IMR-90 (cell line): ENCODE measurements around the gene MRPL58. TPM values are rescaled to one million over a fixed set of nuclear protein-coding genes. Genes with fewer than 3 reads are reported as not detected.

ENCODE experiments used
- ATAC-seq: fragments of 200-7000 bp; cut with Tn5 transposase; 2 replicates; pipeline ENCODE4 v1.9.1; 2020; ENCODE audit warnings: low read depth, mild to moderate bottlenecking, moderate library complexity
- BruUV-seq: library from RNA; stranded (reverse); fragments of 400-500 nt; replicated peaks from 2 replicates; lab custom pipeline; 2021; lab: Mats Ljungman, UMichigan
- CTCF ChIA-PET: fragments of 300-600 bp; formaldehyde crosslinking; extraction: SDS; loops from one replicate; lab custom pipeline; 2021; ENCODE audit warnings: antibody characterized with exemption; lab: Yijun Ruan, JAX
- POLR2A ChIA-PET: fragments of 300-600 bp; sonication (Branson Sonifier 250); formaldehyde crosslinking; loops from one replicate; lab custom pipeline; 2022; ENCODE audit warnings: antibody characterized with exemption; ENCODE audit not compliant: unreplicated experiment; lab: Charles Lee
- DNase-seq: peaks from one replicate; pipeline ENCODE4 v3.0.0; 2013
- H2AFZ ChIP-seq: replicated peaks from 2 replicates; pipeline ENCODE3; 2013; ENCODE audit warnings: low read length, mild to moderate bottlenecking; ENCODE audit not compliant: poor library complexity
- H2AK5ac ChIP-seq: 2 replicates; pipeline ENCODE4 v1.6.1; 2013; ENCODE audit warnings: low read depth, low read length, inconsistent platforms
- H2AK9ac ChIP-seq: replicated peaks from 2 replicates; pipeline ENCODE3; 2013; ENCODE audit warnings: mild to moderate bottlenecking, low read depth, low read length, moderate library complexity; ENCODE audit not compliant: poor library complexity
- H2BK120ac ChIP-seq: 2 replicates; pipeline ENCODE4 v1.6.1; 2013; ENCODE audit warnings: low read depth, low read length, inconsistent platforms
- H2BK15ac ChIP-seq: 3 replicates; pipeline ENCODE4 v1.6.1; 2013; ENCODE audit warnings: low read depth, low read length, inconsistent platforms
- H2BK20ac ChIP-seq: 2 replicates; pipeline ENCODE4 v1.6.1; 2013; ENCODE audit warnings: low read depth, mild to moderate bottlenecking, inconsistent platforms, low read length, moderate library complexity
- H2BK5ac ChIP-seq: 2 replicates; pipeline ENCODE4 v1.6.1; 2013; ENCODE audit warnings: mild to moderate bottlenecking, low read depth, low read length, inconsistent platforms; ENCODE audit not compliant: poor library complexity, severe bottlenecking
- H3K14ac ChIP-seq: replicated peaks from 2 replicates; pipeline ENCODE4 v1.6.1; 2013; ENCODE audit warnings: low read depth, low read length, inconsistent platforms
- H3K18ac ChIP-seq: 2 replicates; pipeline ENCODE4 v1.6.1; 2013; ENCODE audit warnings: low read depth, low read length, control low read depth
- H3K23ac ChIP-seq: 2 replicates; pipeline ENCODE4 v1.6.1; 2013; ENCODE audit warnings: low read depth, low read length, inconsistent platforms
- H3K27ac ChIP-seq: 2 replicates; pipeline ENCODE4 v1.5.1; 2013; ENCODE audit warnings: mild to moderate bottlenecking, control low read depth, low read length; ENCODE audit not compliant: insufficient read depth
- H3K27me3 ChIP-seq: 2 replicates; pipeline ENCODE4 v1.6.1; 2013; ENCODE audit warnings: low read length; ENCODE audit not compliant: control insufficient read depth, insufficient read depth
- H3K36me3 ChIP-seq: 2 replicates; pipeline ENCODE4 v1.6.1; 2013; ENCODE audit warnings: low read length, mixed read lengths; ENCODE audit not compliant: control insufficient read depth, insufficient read depth
- H3K4ac ChIP-seq: 2 replicates; pipeline ENCODE4 v1.6.1; 2013; ENCODE audit warnings: low read depth, low read length, inconsistent platforms
- H3K4me1 ChIP-seq: 2 replicates; pipeline ENCODE4 v1.6.1; 2013; ENCODE audit warnings: low read length, mixed read lengths; ENCODE audit not compliant: control insufficient read depth, insufficient read depth
- H3K4me2 ChIP-seq: 2 replicates; pipeline ENCODE4 v1.6.1; 2013; ENCODE audit warnings: low read depth, mild to moderate bottlenecking, control low read depth, low read length, moderate library complexity
- H3K4me3 ChIP-seq: 2 replicates; pipeline ENCODE4 v1.5.1; 2013; ENCODE audit warnings: low read depth, mild to moderate bottlenecking, control low read depth, low read length, moderate library complexity; ENCODE audit not compliant: insufficient read depth
- H3K56ac ChIP-seq: 2 replicates; pipeline ENCODE4 v1.6.1; 2013; ENCODE audit warnings: low read length, inconsistent platforms; ENCODE audit not compliant: insufficient read depth; ENCODE audit errors: extremely low read depth
- H3K79me1 ChIP-seq, 2 experiments: 2 replicates each; pipeline ENCODE4 v1.6.1; 2013; ENCODE audit warnings: low read length in 2 of 2, inconsistent platforms in 1 of 2, low read depth in 1 of 2
- H3K9ac ChIP-seq: 2 replicates; pipeline ENCODE4 v1.6.1; 2013; ENCODE audit warnings: low read depth, low read length, control low read depth
- H3K9me1 ChIP-seq: 2 replicates; pipeline ENCODE4 v1.6.1; 2013; ENCODE audit warnings: low read length, inconsistent platforms; ENCODE audit not compliant: insufficient read depth
- H3K9me3 ChIP-seq: 2 replicates; pipeline ENCODE4 v1.6.1; 2013; ENCODE audit warnings: low read length; ENCODE audit not compliant: control insufficient read depth, insufficient read depth
- H4K20me1 ChIP-seq: 2 replicates; pipeline ENCODE4 v1.6.1; 2013; ENCODE audit warnings: low read length, inconsistent platforms; ENCODE audit not compliant: insufficient read depth
- H4K5ac ChIP-seq: 2 replicates; pipeline ENCODE4 v1.6.1; 2013; ENCODE audit warnings: mild to moderate bottlenecking, low read depth, low read length, control low read depth
- H4K8ac ChIP-seq, 2 experiments: 2 replicates each; pipeline ENCODE4 v1.6.1; 2013; ENCODE audit warnings: low read depth in 2 of 2, low read length in 2 of 2, control low read depth in 1 of 2, inconsistent platforms in 1 of 2
- H4K91ac ChIP-seq: 2 replicates; pipeline ENCODE4 v1.6.1; 2013; ENCODE audit warnings: low read depth, low read length, inconsistent platforms; ENCODE audit not compliant: insufficient read depth
- BHLHE40 ChIP-seq: fragments of 150-350 bp; IDR thresholded peaks from 2 replicates; pipeline ENCODE4 v1.6.1; 2016; ENCODE audit warnings: mild to moderate bottlenecking, low read depth, low read length
- CEBPB ChIP-seq: IDR thresholded peaks from 2 replicates; pipeline ENCODE4 v1.6.1; 2012; ENCODE audit warnings: low read depth, low read length, improper control_type of control experiment
- CHD1 ChIP-seq: IDR thresholded peaks from 2 replicates; pipeline ENCODE4 v1.6.1; 2012; ENCODE audit warnings: low read depth, low read length, improper control_type of control experiment
- CTCF ChIP-seq: conservative IDR thresholded peaks from 2 replicates; pipeline ENCODE4 v1.5.1; 2012; ENCODE audit warnings: mild to moderate bottlenecking, low read depth, low read length, improper control_type of control experiment
- ELK1 ChIP-seq: fragments of 150-350 bp; IDR thresholded peaks from 2 replicates; pipeline ENCODE4 v1.6.1; 2016; ENCODE audit warnings: low read depth, mild to moderate bottlenecking, low read length, moderate library complexity, borderline replicate concordance
- FOS ChIP-seq: fragments of 150-350 bp; IDR thresholded peaks from 2 replicates; pipeline ENCODE4 v1.6.1; 2016; ENCODE audit warnings: low read depth, low read length
- MAFK ChIP-seq: IDR thresholded peaks from 2 replicates; pipeline ENCODE4 v1.6.1; 2012; ENCODE audit warnings: low read depth, low read length, improper control_type of control experiment
- MAZ ChIP-seq: IDR thresholded peaks from 2 replicates; pipeline ENCODE4 v1.6.1; 2012; ENCODE audit warnings: low read depth, mild to moderate bottlenecking, low read length, improper control_type of control experiment, moderate library complexity, borderline replicate concordance
- MXI1 ChIP-seq: IDR thresholded peaks from 2 replicates; pipeline ENCODE4 v1.6.1; 2012; ENCODE audit warnings: low read depth, mild to moderate bottlenecking, low read length, moderate library complexity, borderline replicate concordance
- NFE2L2 ChIP-seq: fragments of 150-350 bp; IDR thresholded peaks from 2 replicates; pipeline ENCODE4 v1.6.1; 2016; ENCODE audit warnings: low read depth, mild to moderate bottlenecking, low read length
- POLR2A ChIP-seq: IDR thresholded peaks from 2 replicates; pipeline ENCODE4 v1.6.1; 2012; ENCODE audit warnings: mild to moderate bottlenecking, low read depth, low read length
- RAD21 ChIP-seq: IDR thresholded peaks from 2 replicates; pipeline ENCODE4 v1.6.1; 2012; ENCODE audit warnings: low read length, improper control_type of control experiment
- RCOR1 ChIP-seq: IDR thresholded peaks from 2 replicates; pipeline ENCODE4 v1.6.1; 2012; ENCODE audit warnings: mild to moderate bottlenecking, low read length, improper control_type of control experiment; ENCODE audit not compliant: insufficient replicate concordance
- RFX5 ChIP-seq: IDR thresholded peaks from 2 replicates; pipeline ENCODE4 v1.8.0; 2012; ENCODE audit warnings: low read depth, mild to moderate bottlenecking, low read length, moderate library complexity
- SMC3 ChIP-seq: fragments of 150-350 bp; IDR thresholded peaks from 2 replicates; pipeline ENCODE4 v1.6.1; 2016; ENCODE audit warnings: low read depth, mild to moderate bottlenecking, antibody characterized with exemption, low read length, moderate library complexity
- WGBS, 2 experiments: methylation state at CpG; one replicate each; pipeline versions ENCODE4 v1.1.5 to v1.1.7; 2013; ENCODE audit warnings: missing lambda C conversion rate in 2 of 2; ENCODE audit not compliant: insufficient read length in 1 of 2; ENCODE audit errors: extremely low coverage in 2 of 2; 5-methylcytosine and 5-hydroxymethylcytosine counted together
- dilution Hi-C: fragments of 300-500 bp; cut with HindIII; formaldehyde crosslinking; loops from one replicate; pipeline ENCODE4 v1.14.3; 2018; ENCODE audit warnings: low sequenced_read_pairs; ENCODE audit not compliant: unreplicated experiment
- in situ Hi-C: fragments of 300-500 bp; cut with MboI; formaldehyde crosslinking; loops from 3 replicates; pipeline ENCODE4 v1.14.3; 2019; ENCODE audit warnings: low sequenced_read_pairs, inconsistent platforms, mixed read lengths
- intact Hi-C: fragments of 100-400 bp; cut with micrococcal nuclease; formaldehyde crosslinking; loops from 2 replicates; pipeline ENCODE4 v1.10.0; 2022
- polyA plus RNA-seq, 3 experiments: library from polyadenylated mRNA; depleted of rRNA; stranded (reverse); fragments of >200 nt; gene quantifications; 2 replicates each; pipeline ENCODE4 v1.2.3, GENCODE V29; 2012; ENCODE audit warnings: low replicate concordance in 1 of 3
- total RNA-seq: library from RNA; depleted of rRNA; stranded (reverse); fragments of >200 nt; gene quantifications from 2 replicates; pipeline ENCODE4 v1.2.3, GENCODE V29; 2012
- TF ChIP-seq, protein P1 (sequence below): fragments of 150-350 bp; IDR thresholded peaks from 2 replicates; pipeline ENCODE4 v1.6.1; 2017; ENCODE audit warnings: mild to moderate bottlenecking, antibody characterized with exemption, low read length, low read depth

The MRPL58 gene
- total and polyA plus RNA-seq, 2 of the 4 experiments (the other 2 are of a cell fraction) = 42.5 to 53.0 TPM

DNA sequence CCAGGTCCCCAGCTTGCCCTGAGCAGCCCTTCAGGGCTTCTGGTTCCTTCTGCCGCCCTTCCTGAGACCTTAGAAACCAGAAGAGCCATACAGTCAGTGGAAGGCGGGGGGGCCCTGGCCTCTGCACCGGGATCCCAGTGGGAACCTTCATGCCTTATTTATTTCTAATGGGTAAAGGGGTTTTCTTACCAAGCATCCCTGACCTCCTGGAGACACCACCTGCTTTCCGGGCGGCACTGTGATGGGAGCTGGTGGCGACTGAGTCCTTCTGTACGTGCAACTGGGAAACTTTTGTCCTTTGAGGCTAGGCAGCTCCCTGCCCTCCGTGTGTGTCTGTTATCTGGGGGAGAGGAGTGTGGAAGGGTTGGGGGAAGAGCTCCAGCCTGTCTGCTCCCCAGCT lies 7.2 kb upstream of the MRPL58 start:
- H3K18ac ChIP-seq = no peak overlapping the region
- ChIA-PET CTCF (interaction anchor here (1.6 kb wide), 1 partner anchor 17 kb away, joined by 6 read pairs; no protein-coding TSS in a partner anchor), POLR2A (no interaction called here)
- H2BK15ac ChIP-seq = no peak overlapping the region
- no peak overlapping the region for H3K27ac ChIP-seq
- H4K8ac ChIP-seq = no peak overlapping the region
- H3K36me3 ChIP-seq = peaks cover 38% of the 10 kb centered on the region
- no peak for ATAC-seq
- no peaks in the 10 kb centered on the region; a peak in 1 of 4 replicates for H3K79me1 ChIP-seq
- H3K9me1 ChIP-seq = no peaks in the 10 kb centered on the region
- no peak overlapping the region for H3K4ac ChIP-seq
- H2AK9ac ChIP-seq = no peak overlapping the region
- H4K91ac ChIP-seq = no peak overlapping the region
- H2BK5ac ChIP-seq = no peak overlapping the region
- H3K9me3 ChIP-seq = no peaks in the 10 kb centered on the region
- H3K4me2 ChIP-seq = no peak overlapping the region
- H3K14ac ChIP-seq = no peak overlapping the region
- WGBS, 2 experiments = 100% methylated on average over 1 of the region's 8 CpGs; no CpG with 5 or more reads in 1 of the 2 experiments
- H4K5ac ChIP-seq = no peak overlapping the region
- no peak overlapping the region for H2AFZ ChIP-seq
- BruUV-seq = no TSS peak
- in situ Hi-C loops (no loop called here), dilution Hi-C loops (no loop called here), intact Hi-C loops (no loop called here)
- TF ChIP-seq, protein P1, sequence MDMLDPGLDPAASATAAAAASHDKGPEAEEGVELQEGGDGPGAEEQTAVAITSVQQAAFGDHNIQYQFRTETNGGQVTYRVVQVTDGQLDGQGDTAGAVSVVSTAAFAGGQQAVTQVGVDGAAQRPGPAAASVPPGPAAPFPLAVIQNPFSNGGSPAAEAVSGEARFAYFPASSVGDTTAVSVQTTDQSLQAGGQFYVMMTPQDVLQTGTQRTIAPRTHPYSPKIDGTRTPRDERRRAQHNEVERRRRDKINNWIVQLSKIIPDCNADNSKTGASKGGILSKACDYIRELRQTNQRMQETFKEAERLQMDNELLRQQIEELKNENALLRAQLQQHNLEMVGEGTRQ = no peak
- TF ChIP-seq BHLHE40 = no peak
- no peak for TF ChIP-seq RFX5
- TF ChIP-seq CEBPB = no peak
- TF ChIP-seq NFE2L2 = no peak
- no peak for TF ChIP-seq ELK1
- TF ChIP-seq CHD1 = no peak
- TF ChIP-seq SMC3 = no peak
- TF ChIP-seq MAZ = no peak
- TF ChIP-seq POLR2A = no peak
- no peak for TF ChIP-seq MAFK
- TF ChIP-seq FOS = no peak
- TF ChIP-seq CTCF = no peak
- TF ChIP-seq RCOR1 = no peak
- TF ChIP-seq RAD21 = no peak
- TF ChIP-seq MXI1 = no peak
- H3K4me3 ChIP-seq = no peak overlapping the region
- H3K4me1 ChIP-seq = no peaks in the 10 kb centered on the region
- H2AK5ac ChIP-seq = no peak overlapping the region
- DNase-seq = no peak
- no peaks in the 10 kb centered on the region for H3K27me3 ChIP-seq
- no peak overlapping the region for H3K9ac ChIP-seq
- no peak overlapping the region for H3K23ac ChIP-seq
- H3K56ac ChIP-seq = no peak overlapping the region
- H2BK20ac ChIP-seq = no peak overlapping the region
- no peak overlapping the region for H2BK120ac ChIP-seq
- H4K20me1 ChIP-seq = no peaks in the 10 kb centered on the region
